WERI-Rb-1 (cell line): ENCODE measurements around the gene TAF1L.

ENCODE experiments used
- DNase-seq: peaks from one replicate; pipeline ENCODE4 v3.0.0-alpha.2; 2020
- H3K27ac ChIP-seq: fragments of 250-450 bp; sonication (Bioruptor Pico); 2 replicates; pipeline ENCODE4 v1.5.1; 2020; ENCODE audit warnings: mild to moderate bottlenecking, moderate library complexity
- H3K27me3 ChIP-seq: fragments of 250-450 bp; sonication (Bioruptor Pico); 2 replicates; pipeline ENCODE4 v1.5.1; 2021; ENCODE audit warnings: mild to moderate bottlenecking, low read depth, moderate library complexity; ENCODE audit not compliant: insufficient read depth, severe bottlenecking
- H3K36me3 ChIP-seq: fragments of 250-450 bp; sonication (Bioruptor Pico); 2 replicates; pipeline ENCODE4 v1.5.1; 2020; ENCODE audit warnings: mild to moderate bottlenecking, moderate library complexity
- H3K4me3 ChIP-seq: 2 replicates; pipeline ENCODE4 v1.5.1; 2011; ENCODE audit warnings: low read depth, mild to moderate bottlenecking, control low read depth, low read length
- H3K9me3 ChIP-seq: fragments of 250-450 bp; sonication (Bioruptor Pico); 2 replicates; pipeline ENCODE4 v1.5.1; 2021; ENCODE audit warnings: mild to moderate bottlenecking, moderate library complexity; ENCODE audit not compliant: severe bottlenecking
- CTCF ChIP-seq: IDR thresholded peaks from 2 replicates; pipeline ENCODE4 v1.5.1; 2011; ENCODE audit warnings: low read depth, mild to moderate bottlenecking, control low read depth, inconsistent platforms, low read length

The TAF1L gene

GRCh38 chr9:32589083-32589723 is 46.3 kb downstream of the TAF1L start:
- Histone ChIP-seq H3K36me3 (no peaks in the 10 kb centered on the region), H3K27me3 (peaks cover 15% of the 10 kb centered on the region), H3K9me3 (no peaks in the 10 kb centered on the region), H3K4me3 (no peak overlapping the region), H3K27ac (no peak overlapping the region)
- DNase-seq, result no peak
- TF ChIP-seq CTCF, result peak; percentile 45

GRCh38 chr9:32587901-32588300 is 47.6 kb downstream of the TAF1L start:
- no peak overlapping the region for H3K27ac ChIP-seq
- TF ChIP-seq CTCF, result no peak
- no peaks in the 10 kb centered on the region for H3K36me3 ChIP-seq
- no peaks in the 10 kb centered on the region for H3K9me3 ChIP-seq
- no peak overlapping the region for H3K4me3 ChIP-seq
- peaks cover 15% of the 10 kb centered on the region for H3K27me3 ChIP-seq
- no peak for DNase-seq

GRCh38 chr9:32584784-32585183 is 50.7 kb downstream of the TAF1L start:
- Histone ChIP-seq H3K36me3 (no peaks in the 10 kb centered on the region), H3K4me3 (no peak overlapping the region), H3K9me3 (no peaks in the 10 kb centered on the region), H3K27ac (no peak overlapping the region), H3K27me3 (peaks cover 18% of the 10 kb centered on the region)
- TF ChIP-seq CTCF, result no peak
- DNase-seq, result no peak

- peak; percentile 48 for DNase-seq
- no peak overlapping the region for H3K27ac ChIP-seq
- H3K4me3 ChIP-seq, result no peak overlapping the region
- H3K27me3 ChIP-seq, result peaks cover 34% of the 10 kb centered on the region
- no peaks in the 10 kb centered on the region for H3K9me3 ChIP-seq
- TF ChIP-seq CTCF, result peak; percentile 60
- H3K36me3 ChIP-seq, result no peaks in the 10 kb centered on the region
Measured at GRCh38 chr9:32581512-32582143, 53.8 kb downstream of the TAF1L start.

- no peak for TF ChIP-seq CTCF
- Histone ChIP-seq H3K27ac (no peak overlapping the region), H3K9me3 (no peaks in the 10 kb centered on the region), H3K36me3 (no peaks in the 10 kb centered on the region), H3K4me3 (no peak overlapping the region), H3K27me3 (peaks cover 32% of the 10 kb centered on the region)
- DNase-seq, result no peak
Measured at GRCh38 chr9:32580631-32581300, 54.7 kb downstream of the TAF1L start.
